HepG2 (cell line): Measurements from ENCODE around the gene POU3F1. TPM values are rescaled to one million over a fixed set of nuclear protein-coding genes. Genes with fewer than 3 reads are reported as not detected.
A peak's percentile ranks its signal among the peaks of the same experiment; 100 is the strongest.

Experiments
- AGO1 ChIP-seq: fragments of 200-400 bp; formaldehyde crosslinking; IDR thresholded peaks from 2 replicates; pipeline ENCODE4 v1.6.1; 2017; ENCODE audit warnings: mild to moderate bottlenecking, low read depth, low read length, moderate library complexity; ENCODE audit not compliant: poor library complexity, severe bottlenecking
- ARNT2 ChIP-seq: sonication (generic); formaldehyde crosslinking; IDR thresholded peaks from 2 replicates; pipeline ENCODE4 v1.8.0; 2022; ENCODE audit warnings: mild to moderate bottlenecking, low read depth, missing genetic modification reagents, moderate library complexity
- EED ChIP-seq: sonication (generic); formaldehyde crosslinking; IDR thresholded peaks from 2 replicates; pipeline ENCODE4 v1.5.0; 2020; ENCODE audit warnings: mild to moderate bottlenecking, missing genetic modification reagents
- EP300 ChIP-seq, 3 experiments: sonication (generic) in 1 of 3; formaldehyde crosslinking in 1 of 3; IDR thresholded peaks; 2 replicates each; pipeline versions ENCODE4 v1.5.1 to v1.6.1; 2011 to 2020; ENCODE audit warnings: low read depth in 2 of 3, low read length in 2 of 3, borderline replicate concordance in 1 of 3, improper control_type of control experiment in 1 of 3, mild to moderate bottlenecking in 1 of 3, missing genetic modification reagents in 1 of 3, moderate library complexity in 1 of 3
- FOSL1 ChIP-seq: sonication (generic); formaldehyde crosslinking; IDR thresholded peaks from 2 replicates; pipeline ENCODE4 v1.9.0; 2021; ENCODE audit warnings: missing genetic modification reagents, borderline replicate concordance
- GABPB1 ChIP-seq: IDR thresholded peaks from 2 replicates; pipeline ENCODE4 v1.6.1; 2016; ENCODE audit warnings: mild to moderate bottlenecking, missing genetic modification reagents, moderate library complexity, missing compliant biosample characterization
- MXD1 ChIP-seq: sonication (generic); formaldehyde crosslinking; IDR thresholded peaks from 2 replicates; pipeline ENCODE4 v1.4.0; 2020; ENCODE audit warnings: mild to moderate bottlenecking, missing genetic modification reagents
- NFIC ChIP-seq: IDR thresholded peaks from 2 replicates; pipeline ENCODE4 v1.6.1; 2012; ENCODE audit warnings: mild to moderate bottlenecking, low read length, inconsistent platforms
- POLR2G ChIP-seq: fragments of 200-400 bp; formaldehyde crosslinking; IDR thresholded peaks from 2 replicates; pipeline ENCODE4 v1.6.1; 2018; ENCODE audit warnings: mild to moderate bottlenecking, low read depth, low read length, moderate library complexity
- RFX5 ChIP-seq: IDR thresholded peaks from 2 replicates; pipeline ENCODE4 v1.6.1; 2011; ENCODE audit warnings: low read depth, low read length, improper control_type of control experiment
- SAP130 ChIP-seq: IDR thresholded peaks from 2 replicates; pipeline ENCODE4 v1.6.1; 2016; ENCODE audit warnings: low read depth
- SIN3B ChIP-seq: fragments of 150-350 bp; IDR thresholded peaks from 2 replicates; pipeline ENCODE4 v1.6.1; 2014; ENCODE audit warnings: low read length
- SNAPC4 ChIP-seq: sonication (generic); formaldehyde crosslinking; IDR thresholded peaks from 2 replicates; pipeline ENCODE4 v1.4.0; 2020; ENCODE audit warnings: mild to moderate bottlenecking, missing genetic modification reagents
- THAP11 ChIP-seq: IDR thresholded peaks from 2 replicates; pipeline ENCODE4 v1.6.1; 2016; ENCODE audit warnings: missing biosample characterization, missing genetic modification reagents
- ZBTB33 ChIP-seq: sonication (generic); formaldehyde crosslinking; IDR thresholded peaks from 2 replicates; pipeline ENCODE4 v1.4.0; 2020; ENCODE audit warnings: missing genetic modification reagents
- ZNF530 ChIP-seq: sonication (generic); formaldehyde crosslinking; IDR thresholded peaks from 2 replicates; pipeline ENCODE4 v1.5.0; 2020; ENCODE audit warnings: low read depth, mild to moderate bottlenecking, missing genetic modification reagents
- polyA plus RNA-seq, 8 experiments: library from polyadenylated mRNA; depleted of rRNA in 3 of 8; stranded (reverse) in 7 of 8; unstranded in 1 of 8; fragments of >200 nt; fragmentation: Illumina TruSeq in 4 of 8; extraction: Trizol in 4 of 8; gene quantifications; 2 replicates each; pipeline versions ENCODE4 v1.2.1 to v1.2.3, GENCODE V29; 2011 to 2016; ENCODE audit warnings: low read depth in 4 of 8, missing spikeins in 1 of 8, mixed read lengths in 1 of 8; ENCODE audit not compliant: insufficient read depth in 1 of 8
- total RNA-seq, 5 experiments: library from RNA; depleted of rRNA; stranded (reverse); fragments of >200 nt; fragmentation: Illumina TruSeq; extraction: Trizol; gene quantifications; 2 replicates each; pipeline ENCODE4 v1.2.3, GENCODE V29; 2016; ENCODE audit warnings: low read depth in 1 of 5
- TF ChIP-seq, protein P1 (sequence below): sonication (generic); formaldehyde crosslinking; IDR thresholded peaks from 2 replicates; pipeline ENCODE4 v1.5.0; 2020; ENCODE audit warnings: mild to moderate bottlenecking, missing genetic modification reagents
- TF ChIP-seq, protein P2 (sequence below): sonication (generic); formaldehyde crosslinking; IDR thresholded peaks from 2 replicates; pipeline ENCODE4 v1.5.0; 2020; ENCODE audit warnings: missing genetic modification reagents

Gene POU3F1
- total and polyA plus RNA-seq, 2 of the 13 experiments (the other 11 are each of a cell fraction or from before 2014, with no cell fraction given): not detected

DNA sequence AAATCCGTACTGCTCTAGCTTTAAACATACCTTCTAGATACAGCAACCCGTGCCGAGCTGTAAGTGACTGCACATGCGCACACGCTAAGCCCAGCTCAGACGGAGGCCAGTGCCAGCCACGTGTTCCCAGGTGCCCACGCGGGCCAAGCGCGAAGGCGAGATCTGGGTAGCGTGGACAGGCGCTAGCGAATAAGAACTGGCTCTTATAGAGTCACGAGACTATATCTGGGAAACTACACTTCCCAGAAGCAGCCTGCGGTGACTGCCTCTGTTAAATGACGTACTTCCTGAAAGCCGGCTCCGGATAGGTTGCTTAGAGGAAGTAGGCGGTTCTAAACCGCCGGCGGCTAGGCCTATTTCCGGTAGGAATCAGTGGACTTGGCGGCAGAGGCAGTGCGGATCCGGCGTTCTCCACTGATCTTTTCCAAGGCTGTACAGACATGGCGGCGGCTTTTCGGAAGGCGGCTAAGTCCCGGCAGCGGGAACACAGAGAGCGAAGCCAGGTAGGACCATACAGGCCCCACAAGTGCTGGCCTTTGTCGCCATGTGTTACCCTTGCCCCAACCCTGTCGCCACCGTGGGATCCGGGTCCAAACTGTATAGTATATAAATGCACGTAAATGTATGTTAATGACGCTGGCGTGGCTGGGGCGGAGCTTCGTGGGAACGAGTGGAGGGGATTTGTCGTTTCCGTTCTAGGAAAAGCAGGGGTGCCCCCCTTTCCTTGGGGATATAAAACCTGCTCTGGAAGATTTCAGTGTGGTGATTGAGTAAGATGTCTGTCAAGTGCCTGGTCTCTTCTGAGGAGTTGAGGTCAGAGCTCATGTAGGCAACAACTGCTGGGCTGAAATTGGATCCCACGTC lies 34.0 kb downstream of the POU3F1 start, which contains the start of gene UTP11 (continued):
- peak; percentile 96 for TF ChIP-seq MXD1 (CRISPR knock-in tag)
- TF ChIP-seq NFIC: no peak
- TF ChIP-seq GABPB1 (CRISPR knock-in tag): peak; percentile 97
- no peak for TF ChIP-seq FOSL1 (CRISPR knock-in tag)
- peak; percentile 45; the same call in 1 of the 2 replicates for TF ChIP-seq RFX5
- peak; percentile 84 for TF ChIP-seq SNAPC4 (CRISPR knock-in tag)
- peak; percentile 84 for TF ChIP-seq SAP130 (CRISPR knock-in tag)
- TF ChIP-seq THAP11 (CRISPR knock-in tag): peak; percentile 100
- TF ChIP-seq ZBTB33: peak; percentile 97
- TF ChIP-seq EED (CRISPR knock-in tag): peak; percentile 77; the same call in 1 of the 2 replicates
- TF ChIP-seq POLR2G: peak; percentile 87
- TF ChIP-seq ZNF530 (CRISPR knock-in tag): no peak
- TF ChIP-seq EP300 (IDR thresholded peaks at IDR 0.05; ENCODE audit: low read depth in 2 of 2, low read length in 2 of 2): no peak
- peak; percentile 73 for TF ChIP-seq EP300 (CRISPR knock-in tag; IDR thresholded peaks at IDR 0.05; ENCODE audit: borderline replicate concordance)
- TF ChIP-seq ARNT2 (CRISPR knock-in tag): peak; percentile 99
- TF ChIP-seq, protein P1, sequence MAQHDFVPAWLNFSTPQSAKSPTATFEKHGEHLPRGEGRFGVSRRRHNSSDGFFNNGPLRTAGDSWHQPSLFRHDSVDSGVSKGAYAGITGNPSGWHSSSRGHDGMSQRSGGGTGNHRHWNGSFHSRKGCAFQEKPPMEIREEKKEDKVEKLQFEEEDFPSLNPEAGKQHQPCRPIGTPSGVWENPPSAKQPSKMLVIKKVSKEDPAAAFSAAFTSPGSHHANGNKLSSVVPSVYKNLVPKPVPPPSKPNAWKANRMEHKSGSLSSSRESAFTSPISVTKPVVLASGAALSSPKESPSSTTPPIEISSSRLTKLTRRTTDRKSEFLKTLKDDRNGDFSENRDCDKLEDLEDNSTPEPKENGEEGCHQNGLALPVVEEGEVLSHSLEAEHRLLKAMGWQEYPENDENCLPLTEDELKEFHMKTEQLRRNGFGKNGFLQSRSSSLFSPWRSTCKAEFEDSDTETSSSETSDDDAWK (CRISPR knock-in tag): no peak
- TF ChIP-seq SIN3B: no peak
- TF ChIP-seq AGO1: peak; percentile 27
- TF ChIP-seq, protein P2, sequence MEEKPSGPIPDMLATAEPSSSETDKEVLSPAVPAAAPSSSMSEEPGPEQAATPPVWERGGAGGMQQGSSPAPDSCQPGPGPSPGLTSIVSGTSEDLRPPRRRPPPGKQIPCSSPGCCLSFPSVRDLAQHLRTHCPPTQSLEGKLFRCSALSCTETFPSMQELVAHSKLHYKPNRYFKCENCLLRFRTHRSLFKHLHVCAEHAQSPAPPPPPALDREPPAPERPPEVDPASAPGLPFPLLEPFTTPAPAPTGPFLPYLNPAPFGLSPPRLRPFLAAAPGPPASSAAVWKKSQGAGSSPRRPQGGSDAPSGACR (CRISPR knock-in tag): peak; percentile 54
